Progenitor cell of endocrine pancreas (in vitro differentiated cells): ENCODE measurements around the gene TOPAZ1. TPM values are rescaled to one million over a fixed set of nuclear protein-coding genes. Genes with fewer than 3 reads are reported as not detected.

ENCODE experiments used
- DNase-seq: peaks from one replicate; pipeline ENCODE4 v3.0.0; 2021; ENCODE audit warnings: low spot score; ENCODE audit not compliant: unreplicated experiment
- H3K27ac Mint-ChIP-seq: 2 replicates; pipeline ENCODE4 v1.8.0; 2021; ENCODE audit warnings: mild to moderate bottlenecking, moderate library complexity, mixed read lengths
- H3K27me3 Mint-ChIP-seq: 2 replicates; pipeline ENCODE4 v1.8.0; 2021; ENCODE audit warnings: mixed read lengths
- H3K36me3 Mint-ChIP-seq: 2 replicates; pipeline ENCODE4 v1.8.0; 2022; ENCODE audit warnings: mixed read lengths; ENCODE audit not compliant: insufficient read depth
- H3K4me1 Mint-ChIP-seq: 2 replicates; pipeline ENCODE4 v1.8.0; 2021; ENCODE audit warnings: low read depth, mixed read lengths
- H3K4me3 Mint-ChIP-seq: 2 replicates; pipeline ENCODE4 v1.8.0; 2021; ENCODE audit warnings: low read depth, mild to moderate bottlenecking, moderate library complexity, mixed read lengths
- H3K9me3 Mint-ChIP-seq: 2 replicates; pipeline ENCODE4 v1.8.0; 2021; ENCODE audit warnings: low read depth, mixed read lengths
- CTCF ChIP-seq: fragments of 200-600 bp; sonication (generic); IDR thresholded peaks from one replicate; pipeline ENCODE4 v1.5.0; 2021; ENCODE audit warnings: antibody characterized with exemption, mild to moderate bottlenecking; ENCODE audit not compliant: unreplicated experiment
- total RNA-seq: library from RNA; stranded (reverse); gene quantifications from 2 replicates; pipeline ENCODE4 v1.2.1, GENCODE V29; 2021

Gene TOPAZ1
- total RNA-seq, 1 donor from 2014 or later = not detected

GRCh38 chr3:44297255-44297654 lies 55.6 kb downstream of the TOPAZ1 start:
- no peak for TF ChIP-seq CTCF
- H3K9me3 Mint-ChIP-seq = peaks cover 2% of the 10 kb centered on the region
- H3K27me3 Mint-ChIP-seq = no peaks in the 10 kb centered on the region
- no peak overlapping the region for H3K4me3 Mint-ChIP-seq
- H3K4me1 Mint-ChIP-seq = peaks cover 5% of the 10 kb centered on the region
- H3K27ac Mint-ChIP-seq = no peak overlapping the region
- no peaks in the 10 kb centered on the region for H3K36me3 Mint-ChIP-seq
- no peak for DNase-seq

GRCh38 chr3:44301746-44302145 lies 60.1 kb downstream of the TOPAZ1 start:
- H3K9me3 Mint-ChIP-seq = peaks cover 2% of the 10 kb centered on the region
- no peak for TF ChIP-seq CTCF
- no peak overlapping the region for H3K4me3 Mint-ChIP-seq
- H3K27ac Mint-ChIP-seq = no peak overlapping the region
- no peaks in the 10 kb centered on the region for H3K36me3 Mint-ChIP-seq
- no peaks in the 10 kb centered on the region for H3K27me3 Mint-ChIP-seq
- no peaks in the 10 kb centered on the region for H3K4me1 Mint-ChIP-seq
- no peak for DNase-seq

- H3K27me3 Mint-ChIP-seq = no peaks in the 10 kb centered on the region
- no peak for TF ChIP-seq CTCF
- H3K9me3 Mint-ChIP-seq = no peaks in the 10 kb centered on the region
- H3K4me1 Mint-ChIP-seq = no peaks in the 10 kb centered on the region
- H3K4me3 Mint-ChIP-seq = no peak overlapping the region
- no peaks in the 10 kb centered on the region for H3K36me3 Mint-ChIP-seq
- H3K27ac Mint-ChIP-seq = no peak overlapping the region
- no peak for DNase-seq
Observed at GRCh38 chr3:44309500-44309899, 67.8 kb downstream of the TOPAZ1 start.

- TF ChIP-seq CTCF = no peak
- no peak for DNase-seq
Observed at GRCh38 chr3:44318891-44319311, 77.2 kb downstream of the TOPAZ1 start.

GRCh38 chr3:44321335-44321734 lies 79.6 kb downstream of the TOPAZ1 start:
- Mint-ChIP-seq H3K27me3 (no peaks in the 10 kb centered on the region), H3K9me3 (peaks cover 2% of the 10 kb centered on the region), H3K27ac (no peak overlapping the region), H3K4me1 (peaks cover 27% of the 10 kb centered on the region), H3K36me3 (no peaks in the 10 kb centered on the region), H3K4me3 (no peak overlapping the region)
- DNase-seq = no peak
- no peak for TF ChIP-seq CTCF

More at GRCh38 chr3:44318891-44319311, 77.2 kb downstream of the TOPAZ1 start:
- Mint-ChIP-seq H3K27ac (peak overlapping the region; percentile 12), H3K36me3 (no peaks in the 10 kb centered on the region), H3K27me3 (no peaks in the 10 kb centered on the region), H3K4me3 (no peak overlapping the region), H3K4me1 (peaks cover 24% of the 10 kb centered on the region), H3K9me3 (no peaks in the 10 kb centered on the region)
